PC-3 (cell line): ENCODE data around the gene TMEM17. TPM values are rescaled to one million over a fixed set of nuclear protein-coding genes. Genes with fewer than 3 reads are reported as not detected.

ENCODE experiments used
- ATAC-seq: fragments of 200-7000 bp; cut with Tn5 transposase; 2 replicates; pipeline ENCODE4 v1.9.1; 2020; ENCODE audit warnings: mild to moderate bottlenecking, moderate library complexity
- BruUV-seq: library from RNA; stranded (reverse); fragments of 400-500 nt; replicated peaks from 2 replicates; lab custom pipeline; 2021; lab: Mats Ljungman, UMichigan
- CTCF ChIA-PET: fragments of 300-600 bp; sonication (Branson Sonifier 250); formaldehyde crosslinking; loops from one replicate; lab custom pipeline; 2022; ENCODE audit warnings: antibody characterized with exemption; lab: Charles Lee
- POLR2A ChIA-PET: fragments of 300-600 bp; sonication (Branson Sonifier 250); formaldehyde crosslinking; loops from one replicate; lab custom pipeline; 2022; ENCODE audit warnings: antibody characterized with exemption; ENCODE audit not compliant: unreplicated experiment; lab: Charles Lee
- DNase-seq: peaks from one replicate; pipeline ENCODE4 v3.0.0-alpha.2; 2015
- H2AFZ ChIP-seq: fragments of 300-600 bp; sonication (generic); 2 replicates; pipeline ENCODE4 v1.6.0; 2016; ENCODE audit warnings: antibody characterized with exemption, low read length
- H3F3A ChIP-seq: fragments of 300-600 bp; sonication (generic); one replicate; pipeline ENCODE4 v1.6.0; 2017; ENCODE audit warnings: antibody characterized with exemption, low read length, control low read depth, mild to moderate bottlenecking; ENCODE audit not compliant: unreplicated experiment
- H3K27ac ChIP-seq: fragments of 300-600 bp; sonication (generic); 2 replicates; pipeline ENCODE4 v1.5.1; 2016; ENCODE audit warnings: mild to moderate bottlenecking, low read length
- H3K27me3 ChIP-seq: fragments of 300-600 bp; sonication (generic); 2 replicates; pipeline ENCODE4 v1.6.1; 2016; ENCODE audit warnings: low read length, mixed read lengths
- H3K36me3 ChIP-seq: fragments of 300-600 bp; sonication (generic); 2 replicates; pipeline ENCODE4 v1.6.1; 2016; ENCODE audit warnings: low read depth, mixed run types, low read length, mixed read lengths
- H3K4me1 ChIP-seq: fragments of 300-600 bp; sonication (generic); 2 replicates; pipeline ENCODE4 v1.5.1; 2016; ENCODE audit warnings: low read length; ENCODE audit not compliant: insufficient read depth
- H3K4me2 ChIP-seq: fragments of 300-600 bp; sonication (generic); 2 replicates; pipeline ENCODE4 v1.6.0; 2016; ENCODE audit warnings: low read length
- H3K4me3 ChIP-seq: fragments of 300-600 bp; sonication (generic); 2 replicates; pipeline ENCODE4 v1.5.1; 2016; ENCODE audit warnings: mild to moderate bottlenecking, low read length, mixed read lengths
- H3K79me2 ChIP-seq: fragments of 300-600 bp; sonication (generic); 2 replicates; pipeline ENCODE4 v1.6.1; 2017; ENCODE audit warnings: low read length, mixed read lengths
- H3K9ac ChIP-seq: fragments of 300-600 bp; sonication (generic); 2 replicates; pipeline ENCODE4 v1.6.0; 2016; ENCODE audit warnings: mild to moderate bottlenecking, low read length
- H3K9me2 ChIP-seq: fragments of 300-600 bp; sonication (generic); replicated peaks from 2 replicates; pipeline ENCODE4 v1.6.1; 2016; ENCODE audit warnings: mixed run types, low read length, mixed read lengths
- H3K9me3 ChIP-seq: fragments of 300-600 bp; sonication (generic); 2 replicates; pipeline ENCODE4 v1.6.1; 2016; ENCODE audit warnings: low read length, mixed read lengths
- H4K20me1 ChIP-seq: fragments of 300-600 bp; sonication (generic); 2 replicates; pipeline ENCODE4 v1.6.1; 2016; ENCODE audit warnings: low read length, mixed read lengths
- CTCF ChIP-seq: fragments of 300-600 bp; sonication (generic); conservative IDR thresholded peaks from 2 replicates; pipeline ENCODE4 v1.5.1; 2017; ENCODE audit warnings: antibody characterized with exemption, low read depth, mild to moderate bottlenecking, low read length
- EZH2 ChIP-seq: fragments of 300-600 bp; sonication (generic); IDR thresholded peaks from one replicate; pipeline ENCODE4 v1.6.1; 2017; ENCODE audit warnings: antibody characterized with exemption, mild to moderate bottlenecking, low read length; ENCODE audit not compliant: unreplicated experiment
- EZH2phosphoT487 ChIP-seq: fragments of 300-600 bp; sonication (generic); IDR thresholded peaks from 2 replicates; pipeline ENCODE4 v1.6.1; 2018; ENCODE audit warnings: mild to moderate bottlenecking, antibody characterized with exemption, low read length, borderline replicate concordance
- intact Hi-C: fragments of 100-400 bp; cut with micrococcal nuclease; formaldehyde crosslinking; loops from 2 replicates; pipeline ENCODE4 v1.9.0; 2023
- total RNA-seq: library from RNA; depleted of rRNA; stranded (reverse); fragments of >200 nt; gene quantifications from 2 replicates; pipeline ENCODE4 v1.2.3, GENCODE V29; 2014

The TMEM17 gene
- total RNA-seq, 1 experiment from 2014 or later = 2.9 TPM

- Histone ChIP-seq H3K4me3 (no peak overlapping the region), H3K27me3 (no peaks in the 10 kb centered on the region), H3K9me2 (no peaks in the 10 kb centered on the region), H3K9ac (no peak overlapping the region), H3F3A (no peaks in the 10 kb centered on the region), H3K36me3 (no peaks in the 10 kb centered on the region), H3K9me3 (no peaks in the 10 kb centered on the region), H4K20me1 (no peaks in the 10 kb centered on the region), H3K79me2 (no peaks in the 10 kb centered on the region), H3K4me1 (no peaks in the 10 kb centered on the region), H3K4me2 (no peak overlapping the region), H2AFZ (no peak overlapping the region), H3K27ac (no peak overlapping the region)
- POLR2A ChIA-PET = no interaction called here
- CTCF ChIA-PET = no interaction called here
- TF ChIP-seq EZH2 = no peak
- TF ChIP-seq EZH2phosphoT487 = no peak
- TF ChIP-seq CTCF = no peak
- no TSS peak for BruUV-seq
- intact Hi-C loops = no loop called here
- no peak for ATAC-seq
- no peak for DNase-seq
These were observed 25.6 kb upstream of the TMEM17 start for GRCh38 chr2:62531594-62531993.

DNA sequence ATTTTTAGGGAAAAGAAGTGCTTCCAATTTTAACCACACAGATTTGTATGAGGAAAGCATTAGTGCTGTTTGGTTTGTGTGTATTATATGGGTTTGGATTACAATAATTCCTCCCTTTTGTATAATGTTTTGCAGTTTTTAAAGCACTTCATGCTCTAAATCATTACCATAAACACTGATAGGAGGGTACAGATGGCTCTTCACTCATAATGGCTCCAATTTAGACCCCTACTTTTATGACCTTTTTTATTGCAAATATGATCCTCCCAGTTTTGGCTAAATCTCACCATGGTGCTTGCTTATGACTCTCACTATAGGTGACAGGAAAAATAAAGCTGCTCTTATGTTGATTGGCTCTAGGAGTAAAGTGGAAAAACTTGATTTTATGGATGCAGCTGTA is 23.8 kb upstream of the TMEM17 start:
- intact Hi-C loops = no loop called here
- no peak overlapping the region for H3K27ac ChIP-seq
- TF ChIP-seq EZH2phosphoT487 = no peak
- TF ChIP-seq EZH2 = no peak
- TF ChIP-seq CTCF = no peak
- no peaks in the 10 kb centered on the region for H3K36me3 ChIP-seq
- H3K9ac ChIP-seq = no peak overlapping the region
- H3K4me1 ChIP-seq = no peaks in the 10 kb centered on the region
- no peaks in the 10 kb centered on the region for H3K9me2 ChIP-seq
- H3K4me3 ChIP-seq = no peak overlapping the region
- ATAC-seq (no peak), DNase-seq (no peak)
- ChIA-PET POLR2A (no interaction called here), CTCF (no interaction called here)
- no peaks in the 10 kb centered on the region for H3K9me3 ChIP-seq
- BruUV-seq = no TSS peak
- no peaks in the 10 kb centered on the region for H3K79me2 ChIP-seq
- H3K27me3 ChIP-seq = no peaks in the 10 kb centered on the region
- no peak overlapping the region for H3K4me2 ChIP-seq
- H3F3A ChIP-seq = no peaks in the 10 kb centered on the region
- no peak overlapping the region for H2AFZ ChIP-seq
- no peaks in the 10 kb centered on the region for H4K20me1 ChIP-seq

DNA sequence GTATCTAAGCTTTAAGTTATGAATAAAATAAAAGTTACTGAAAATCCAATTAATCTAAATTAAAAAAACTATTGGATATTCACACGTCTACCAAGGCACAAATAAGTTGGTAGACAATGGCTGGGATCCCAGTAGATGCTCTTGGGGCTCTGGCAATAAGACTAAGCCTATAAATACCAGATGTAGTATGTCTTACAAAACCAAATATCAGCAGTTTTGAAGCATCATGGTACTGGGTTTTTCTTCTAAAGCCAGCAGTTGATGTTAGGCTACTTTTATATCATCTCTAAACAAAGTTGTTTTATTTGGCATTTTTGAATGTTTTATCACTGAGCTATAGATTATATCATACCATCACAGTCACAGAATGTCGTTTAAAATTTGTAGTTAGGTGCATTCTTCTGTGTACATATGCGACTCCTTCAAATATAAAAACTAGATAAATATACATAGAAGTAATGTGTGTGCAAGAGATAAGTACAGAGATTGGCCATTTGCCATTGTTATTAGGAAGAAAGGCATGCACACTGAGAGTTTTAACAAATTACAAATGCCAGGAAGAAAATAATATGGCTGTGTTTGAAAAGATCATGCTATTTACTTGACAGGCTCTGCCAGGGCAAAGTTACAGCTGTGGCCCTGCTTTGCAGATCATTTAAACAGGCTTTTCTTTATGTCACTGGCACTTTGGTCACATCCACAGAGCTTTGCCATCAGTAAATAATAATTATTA is 21.6 kb upstream of the TMEM17 start:
- CTCF ChIA-PET = no interaction called here
- Histone ChIP-seq H3K4me2 (no peak overlapping the region), H3K4me3 (no peak overlapping the region), H4K20me1 (no peaks in the 10 kb centered on the region), H3K9me2 (no peaks in the 10 kb centered on the region), H3K27ac (no peak overlapping the region), H3K9me3 (no peaks in the 10 kb centered on the region), H3K4me1 (no peaks in the 10 kb centered on the region), H3K9ac (no peak overlapping the region), H3K36me3 (no peaks in the 10 kb centered on the region), H3F3A (no peaks in the 10 kb centered on the region), H2AFZ (no peak overlapping the region), H3K79me2 (no peaks in the 10 kb centered on the region), H3K27me3 (no peaks in the 10 kb centered on the region)
- POLR2A ChIA-PET = no interaction called here
- ATAC-seq = no peak
- DNase-seq = no peak
- TF ChIP-seq CTCF = no peak
- no peak for TF ChIP-seq EZH2
- TF ChIP-seq EZH2phosphoT487 = no peak
- no TSS peak for BruUV-seq
- intact Hi-C loops = no loop called here
